HUES6 (cell line): ENCODE measurements around the gene UBR7.
"Not testable (repeated sequence)": the region's sequence is repeated elsewhere in the genome, so short reads cannot be mapped to it uniquely, and the experiment has no call there.

Experiments
- H3K27ac ChIP-seq: 2 replicates; pipeline ENCODE4 v1.7.0; 2013; ENCODE audit warnings: low read depth, mild to moderate bottlenecking, low read length, inconsistent platforms
- H3K27me3 ChIP-seq: 2 replicates; pipeline ENCODE4 v1.6.1; 2013; ENCODE audit warnings: low read length; ENCODE audit not compliant: control insufficient read depth, insufficient read depth
- H3K36me3 ChIP-seq: 2 replicates; pipeline ENCODE4 v1.6.1; 2013; ENCODE audit warnings: low read length; ENCODE audit not compliant: control insufficient read depth, insufficient read depth
- H3K4me1 ChIP-seq: 2 replicates; pipeline ENCODE4 v1.6.1; 2013; ENCODE audit warnings: low read length; ENCODE audit not compliant: control insufficient read depth, insufficient read depth
- H3K4me3 ChIP-seq: 2 replicates; pipeline ENCODE4 v1.5.1; 2013; ENCODE audit warnings: low read depth, low read length
- H3K9ac ChIP-seq: one replicate; pipeline ENCODE4 v1.6.1; 2013; ENCODE audit warnings: mild to moderate bottlenecking, low read length
- H3K9me3 ChIP-seq: 2 replicates; pipeline ENCODE4 v1.6.1; 2013; ENCODE audit warnings: low read depth, low read length; ENCODE audit not compliant: control insufficient read depth, insufficient read depth

UBR7 gene

GRCh38 chr14:93231129-93231979 is 24.3 kb downstream of the UBR7 start:
- Histone ChIP-seq H3K9me3 (no peaks in the 10 kb centered on the region), H3K9ac (no peak overlapping the region), H3K4me1 (0 out of 2 replicates have a peak, but pooled peaks cover 3% of the 10 kb centered on the region), H3K27me3 (no peaks in the 10 kb centered on the region), H3K27ac (no peak overlapping the region), H3K4me3 (no peak overlapping the region), H3K36me3 (peaks cover 24% of the 10 kb centered on the region)

DNA sequence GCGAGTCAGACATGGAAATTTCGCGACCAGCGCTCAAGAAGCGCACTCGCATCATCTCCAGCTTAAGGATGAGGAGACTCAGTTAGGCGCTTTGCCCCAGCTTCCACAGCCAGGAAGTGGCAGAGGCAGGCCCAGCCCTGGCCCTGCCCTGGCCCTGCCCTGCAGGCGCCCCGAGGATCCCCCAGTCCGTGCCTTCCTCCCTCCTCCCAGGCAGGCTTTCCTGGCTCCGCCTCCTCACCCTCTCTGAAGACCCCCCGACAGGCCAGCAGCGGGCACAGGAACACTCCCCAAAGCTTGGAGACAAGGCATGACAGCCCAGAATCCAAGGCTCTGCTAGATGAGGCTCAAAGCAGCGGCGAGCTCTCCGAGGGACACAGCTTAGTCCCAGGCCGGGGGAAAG is 25.1 kb downstream of the UBR7 start:
- no peak overlapping the region for H3K9ac ChIP-seq

DNA sequence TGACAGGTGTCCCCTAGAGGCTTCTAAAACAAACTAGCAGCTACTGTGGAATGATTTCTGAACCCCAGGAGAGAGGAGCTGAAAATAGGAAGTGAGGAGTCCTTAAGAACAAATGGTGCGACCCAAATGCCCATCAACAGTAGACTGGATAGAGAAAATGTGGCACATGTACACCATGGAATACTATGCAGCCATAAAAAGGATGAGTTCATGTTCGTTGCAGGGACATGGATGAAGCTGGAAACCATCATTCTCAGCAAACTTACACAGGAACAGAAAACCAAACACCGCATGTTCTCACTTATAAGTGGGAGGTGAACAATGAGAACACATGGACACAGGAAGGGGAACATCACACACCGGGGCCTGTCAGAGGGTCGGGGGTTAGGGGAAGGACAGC is 26.0 kb downstream of the UBR7 start:
- not testable (repeated sequence) for H3K27me3 ChIP-seq, H3K4me3 ChIP-seq, H3K36me3 ChIP-seq, H3K9me3 ChIP-seq, H3K9ac ChIP-seq, H3K4me1 ChIP-seq, H3K27ac ChIP-seq

More for the DNA sequence above, 25.1 kb downstream of the UBR7 start:
- H3K27ac ChIP-seq, result no peak overlapping the region
- H3K4me1 ChIP-seq, result 0 out of 2 replicates have a peak, but pooled peaks cover 3% of the 10 kb centered on the region
- no peak overlapping the region for H3K4me3 ChIP-seq
- H3K27me3 ChIP-seq, result no peaks in the 10 kb centered on the region
- peaks cover 18% of the 10 kb centered on the region for H3K36me3 ChIP-seq
- no peaks in the 10 kb centered on the region for H3K9me3 ChIP-seq

GRCh38 chr14:93234798-93235197 is 27.7 kb downstream of the UBR7 start:
- Histone ChIP-seq H3K9me3 (no peaks in the 10 kb centered on the region), H3K4me3 (no peak overlapping the region), H3K27ac (no peak overlapping the region)

GRCh38 chr14:93239869-93240677 is 33.0 kb downstream of the UBR7 start:
- Histone ChIP-seq H3K9ac (no peak overlapping the region), H3K9me3 (no peaks in the 10 kb centered on the region), H3K4me3 (no peak overlapping the region), H3K36me3 (peaks cover 38% of the 10 kb centered on the region), H3K4me1 (no peaks in the 10 kb centered on the region), H3K27me3 (no peaks in the 10 kb centered on the region), H3K27ac (no peak overlapping the region)

More at GRCh38 chr14:93234798-93235197, 27.7 kb downstream of the UBR7 start:
- Histone ChIP-seq H3K27me3 (no peaks in the 10 kb centered on the region), H3K9ac (no peak overlapping the region), H3K4me1 (0 out of 2 replicates have a peak, but pooled peaks cover 3% of the 10 kb centered on the region), H3K36me3 (peaks cover 1% of the 10 kb centered on the region; the same call in 1 of the 2 replicates)

DNA sequence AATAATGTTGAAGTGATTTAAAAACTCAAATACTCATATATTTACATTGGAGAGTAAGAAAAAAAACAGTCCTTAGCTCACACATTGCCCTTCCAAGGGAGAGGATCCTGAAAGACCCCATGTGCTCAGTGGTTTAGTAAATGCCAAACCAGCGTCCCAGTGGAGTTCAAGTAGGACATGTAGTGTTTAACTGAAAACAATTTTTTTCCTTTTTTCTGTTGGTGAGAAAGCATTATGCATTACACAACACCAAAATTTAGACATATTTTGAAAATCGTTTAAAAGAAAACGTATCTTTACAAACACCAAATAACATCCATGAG is 33.6 kb downstream of the UBR7 start:
- Histone ChIP-seq H3K36me3 (peaks cover 44% of the 10 kb centered on the region), H3K27me3 (no peaks in the 10 kb centered on the region), H3K9ac (no peak overlapping the region), H3K9me3 (no peaks in the 10 kb centered on the region), H3K4me3 (no peak overlapping the region), H3K27ac (no peak overlapping the region), H3K4me1 (no peaks in the 10 kb centered on the region)

GRCh38 chr14:93245764-93246420 is 38.8 kb downstream of the UBR7 start:
- H3K27me3 ChIP-seq, result no peaks in the 10 kb centered on the region
- no peak overlapping the region for H3K27ac ChIP-seq
- peaks cover 6% of the 10 kb centered on the region; the same call in 1 of the 2 replicates for H3K4me1 ChIP-seq
- H3K4me3 ChIP-seq, result no peak overlapping the region
- H3K36me3 ChIP-seq, result peaks cover 67% of the 10 kb centered on the region
- no peak overlapping the region for H3K9ac ChIP-seq
- H3K9me3 ChIP-seq, result no peaks in the 10 kb centered on the region

DNA sequence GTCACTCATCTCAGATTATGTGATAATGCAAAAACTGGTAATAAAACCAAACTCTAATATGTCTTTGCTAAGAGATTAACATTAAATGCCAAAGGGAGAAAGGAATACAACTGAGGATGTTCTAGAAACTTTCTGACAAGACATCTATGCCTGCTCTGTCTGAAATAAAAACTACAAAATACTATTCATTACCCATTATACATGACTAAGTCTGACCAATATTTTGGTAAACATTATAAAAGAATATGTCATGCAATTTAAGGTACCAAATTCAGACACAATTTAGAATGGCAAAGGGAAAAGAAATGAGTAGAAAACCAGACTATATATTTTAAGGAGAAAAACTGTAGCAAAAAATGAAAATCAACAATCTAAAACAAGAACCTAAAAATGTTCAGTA is 39.5 kb downstream of the UBR7 start:
- H3K9me3 ChIP-seq, result no peaks in the 10 kb centered on the region
- H3K27ac ChIP-seq, result no peak overlapping the region
- H3K9ac ChIP-seq, result no peak overlapping the region
- H3K27me3 ChIP-seq, result no peaks in the 10 kb centered on the region
- peaks cover 70% of the 10 kb centered on the region for H3K36me3 ChIP-seq
- peaks cover 6% of the 10 kb centered on the region; the same call in 1 of the 2 replicates for H3K4me1 ChIP-seq
- no peak overlapping the region for H3K4me3 ChIP-seq

DNA sequence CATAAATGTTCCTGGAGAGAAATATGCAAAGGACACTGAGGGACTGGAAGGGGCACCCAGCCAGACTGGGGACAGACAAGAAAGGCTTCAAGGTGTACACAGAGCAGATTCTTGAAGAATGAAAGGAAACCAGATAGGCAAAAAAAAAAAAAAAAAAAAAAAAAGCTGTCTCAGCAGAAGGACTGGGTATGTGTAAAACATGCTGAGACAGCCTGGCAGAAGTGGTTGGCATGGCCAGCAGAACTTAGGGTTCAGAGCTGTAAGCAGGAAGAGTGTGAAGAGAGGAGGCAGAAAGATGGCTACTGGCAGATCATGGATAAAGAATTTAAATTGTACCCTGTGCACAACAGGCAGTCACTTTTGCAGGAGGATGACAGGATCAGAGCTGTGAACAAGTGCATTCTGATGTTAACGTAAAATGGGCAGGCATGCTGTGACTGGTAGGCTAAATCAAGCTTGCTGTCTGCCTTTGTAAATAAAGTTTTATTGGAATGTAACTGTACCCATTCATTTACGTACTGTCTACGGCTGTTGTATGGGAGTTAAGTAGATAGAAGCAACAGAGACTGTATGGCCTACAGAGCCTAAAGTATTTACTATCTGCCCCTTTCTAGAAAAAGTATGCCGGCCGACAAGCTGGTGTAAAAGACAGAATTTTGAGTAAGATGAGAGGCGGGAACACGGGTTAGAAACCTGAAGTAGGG is 42.2 kb downstream of the UBR7 start:
- Histone ChIP-seq H3K9ac (no peak overlapping the region), H3K9me3 (no peaks in the 10 kb centered on the region), H3K36me3 (peaks cover 62% of the 10 kb centered on the region), H3K27me3 (no peaks in the 10 kb centered on the region), H3K27ac (no peak overlapping the region), H3K4me3 (no peak overlapping the region), H3K4me1 (peaks cover 6% of the 10 kb centered on the region; the same call in 1 of the 2 replicates)

GRCh38 chr14:93262446-93262845 is 55.4 kb downstream of the UBR7 start:
- Histone ChIP-seq H3K9ac (no peak overlapping the region), H3K27me3 (no peaks in the 10 kb centered on the region), H3K27ac (no peak overlapping the region), H3K36me3 (peaks cover 15% of the 10 kb centered on the region), H3K4me3 (no peak overlapping the region), H3K9me3 (no peaks in the 10 kb centered on the region), H3K4me1 (no peaks in the 10 kb centered on the region)
